ENCODE data around the gene SORCS2.
"Not testable (repeated sequence)": the region's sequence is repeated elsewhere in the genome, so short reads cannot be mapped to it uniquely, and the experiment has no call there.

Gene SORCS2

DNA sequence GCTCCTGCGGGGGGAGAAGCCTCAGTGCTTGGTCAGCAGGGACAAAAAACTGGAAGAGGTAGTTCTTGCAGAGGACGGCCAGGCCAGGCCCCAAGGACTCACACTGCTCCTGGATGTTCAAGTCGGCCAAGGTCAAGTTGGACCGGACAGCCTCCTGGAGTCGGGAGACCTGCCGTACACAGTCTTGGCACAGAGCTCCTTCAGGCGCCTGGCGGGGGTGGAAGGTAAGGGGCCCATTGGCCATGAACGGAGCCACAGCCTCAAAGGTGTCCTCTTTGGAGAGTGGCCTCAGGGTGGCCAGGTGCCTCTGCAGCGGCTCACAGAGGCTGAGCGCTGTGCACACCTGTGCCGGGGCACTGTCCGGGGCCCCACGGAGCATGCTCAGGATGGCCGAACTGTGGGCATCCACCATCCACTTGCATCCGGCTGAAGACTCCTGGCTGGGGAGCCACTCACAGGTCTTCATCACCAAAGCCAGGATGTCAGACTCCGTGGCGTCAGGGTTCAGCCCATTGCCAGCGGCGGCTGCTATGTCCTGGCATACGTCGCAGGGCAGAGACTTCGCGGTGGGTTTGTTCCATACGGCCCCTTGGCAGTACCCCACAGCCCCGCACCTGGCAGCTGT, 241.9 kb downstream of the SORCS2 start:
- no peak for DNase-seq

DNA sequence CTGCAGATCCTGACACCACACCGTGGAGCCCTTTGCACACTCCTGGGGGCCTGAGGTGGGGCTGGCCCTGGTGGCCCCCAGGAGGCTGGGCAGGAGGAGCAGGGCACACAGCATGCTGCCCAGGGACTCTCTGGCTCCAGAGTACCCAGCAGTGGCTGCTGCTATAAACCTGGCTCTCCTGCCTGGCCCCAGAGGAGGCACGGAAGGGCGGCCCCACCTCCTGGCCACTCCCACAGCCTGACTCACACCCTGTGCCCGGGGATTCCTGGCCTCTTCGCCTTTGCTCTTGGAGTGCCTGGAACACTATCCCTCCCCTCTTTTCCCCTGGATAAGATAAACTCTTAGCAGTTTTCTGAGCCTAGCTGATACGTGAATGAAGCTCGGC, 242.4 kb downstream of the SORCS2 start, which contains the start of gene PSAPL1:
Gene PSAPL1, minus strand, starts transcription at position 165 of the 385 bp plus-strand sequence. Its CDS starts 51 bp downstream, at position 114.
- DNase-seq, result no peak

DNA sequence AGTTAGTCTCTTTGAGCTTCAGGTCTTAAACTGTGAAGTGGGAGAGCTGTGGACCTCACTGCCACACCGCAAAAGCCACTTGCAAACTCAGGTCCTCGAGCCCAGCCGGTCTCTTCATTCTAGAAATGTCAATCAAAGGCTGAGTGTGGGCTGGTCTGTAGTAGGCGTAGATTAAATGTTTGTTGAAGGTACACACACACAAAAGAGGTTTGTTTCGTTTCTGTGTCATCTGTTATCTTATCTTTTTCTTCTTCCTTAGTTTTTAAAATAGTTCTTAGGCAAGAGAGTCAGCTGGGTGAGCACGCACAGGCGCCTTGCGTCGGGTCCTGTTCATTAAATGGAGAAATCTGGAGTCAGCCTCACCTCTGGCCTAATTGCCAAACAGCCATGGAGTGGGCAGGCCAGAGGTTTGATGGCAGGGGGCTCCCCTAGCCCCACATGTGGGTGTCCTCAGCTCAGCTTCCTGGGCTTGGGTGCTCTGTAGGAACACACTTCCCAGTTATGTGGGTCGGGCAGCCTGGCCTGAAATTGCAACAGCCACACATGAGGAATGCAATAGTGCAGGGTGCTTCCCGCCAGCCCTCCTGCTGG, 243.2 kb downstream of the SORCS2 start:
- DNase-seq, result no peak

DNA sequence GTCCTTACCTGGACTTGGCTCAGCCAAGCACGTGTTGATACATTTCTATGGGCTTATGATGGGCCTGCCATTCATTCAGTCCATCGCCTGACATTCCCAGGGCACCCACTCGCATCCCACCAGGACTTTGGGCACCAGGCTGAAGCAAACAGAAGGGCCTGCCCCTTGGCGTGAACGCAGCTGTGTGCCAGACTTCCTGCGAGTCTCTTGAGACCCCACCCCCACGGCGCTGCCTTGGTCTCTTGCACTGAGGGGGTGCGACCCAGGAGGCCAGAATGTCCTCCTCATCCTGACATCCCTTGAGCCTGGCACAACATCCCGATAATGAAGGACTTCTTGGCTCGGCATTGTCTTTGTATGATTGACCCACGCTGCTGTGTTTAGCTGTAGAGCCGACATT, 243.9 kb downstream of the SORCS2 start:
- DNase-seq, result no peak

DNA sequence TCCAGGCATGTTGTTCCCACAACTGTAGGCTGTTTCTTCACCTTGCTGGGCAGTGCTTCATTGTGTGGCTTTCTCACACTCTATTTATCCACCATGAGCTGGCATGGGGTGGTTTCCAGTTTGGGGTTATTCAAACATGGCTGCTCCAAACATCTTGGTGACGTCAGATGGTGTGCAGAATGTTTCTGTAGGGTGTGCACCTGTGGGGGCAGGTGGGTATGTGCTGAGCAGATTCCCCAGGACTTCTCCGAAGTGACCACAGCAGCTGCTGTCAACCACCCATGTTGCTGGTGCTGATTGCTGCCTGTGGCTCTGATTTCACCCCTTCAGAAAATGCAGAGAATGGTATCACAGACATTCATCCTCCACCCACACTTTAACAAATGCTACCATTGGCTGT, 247.4 kb downstream of the SORCS2 start:
- no peak for DNase-seq

DNA sequence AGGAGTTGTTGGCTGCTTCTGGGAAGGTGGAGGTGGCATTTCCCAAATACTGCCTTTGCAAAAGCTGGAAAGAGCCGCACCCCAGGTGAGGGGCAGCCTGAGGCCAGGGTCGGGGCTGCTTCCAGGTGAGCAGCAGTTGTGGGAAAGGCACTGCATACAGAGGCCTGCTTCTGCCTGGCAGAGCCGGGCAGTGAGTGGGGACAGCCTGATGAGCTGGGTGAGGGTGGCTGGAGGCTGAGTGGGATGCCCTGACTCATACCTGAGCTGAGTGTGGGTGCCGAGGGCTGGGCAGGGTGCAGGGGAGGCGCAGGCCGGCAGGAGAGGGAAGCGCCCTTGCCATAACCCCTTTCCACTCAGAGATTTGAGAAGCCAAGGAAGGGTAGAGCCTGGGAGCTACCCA, 248.9 kb downstream of the SORCS2 start:
- DNase-seq, result no peak

DNA sequence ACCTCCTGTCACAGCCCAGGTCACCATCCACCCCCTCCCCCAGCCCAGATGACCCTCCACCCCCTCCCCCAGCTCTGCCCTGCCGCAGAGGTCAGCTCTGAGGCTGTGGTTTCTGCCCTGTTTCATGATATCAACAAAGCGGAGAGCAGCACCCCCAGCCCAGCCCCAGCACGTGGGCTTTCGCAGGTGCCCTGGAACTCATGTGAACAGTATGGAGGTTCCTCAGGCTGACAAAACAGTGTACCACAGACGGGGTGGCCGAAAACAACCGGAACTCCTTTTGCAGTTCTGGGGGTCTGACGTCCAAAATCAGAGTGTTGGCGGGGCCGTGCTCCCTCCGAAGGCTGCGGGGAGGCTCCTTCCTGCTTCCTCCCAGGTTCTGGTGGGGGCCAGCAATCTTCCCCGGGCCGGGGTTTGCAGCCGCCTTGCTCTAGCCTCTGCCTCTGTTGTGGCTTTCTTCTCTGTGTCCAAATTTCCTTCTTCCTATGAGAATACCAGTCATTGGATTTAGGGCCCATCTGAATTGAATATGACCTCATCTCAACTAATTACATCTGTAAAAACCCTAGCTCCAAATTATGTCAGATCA, 250.3 kb downstream of the SORCS2 start:
- DNase-seq, result no peak

DNA sequence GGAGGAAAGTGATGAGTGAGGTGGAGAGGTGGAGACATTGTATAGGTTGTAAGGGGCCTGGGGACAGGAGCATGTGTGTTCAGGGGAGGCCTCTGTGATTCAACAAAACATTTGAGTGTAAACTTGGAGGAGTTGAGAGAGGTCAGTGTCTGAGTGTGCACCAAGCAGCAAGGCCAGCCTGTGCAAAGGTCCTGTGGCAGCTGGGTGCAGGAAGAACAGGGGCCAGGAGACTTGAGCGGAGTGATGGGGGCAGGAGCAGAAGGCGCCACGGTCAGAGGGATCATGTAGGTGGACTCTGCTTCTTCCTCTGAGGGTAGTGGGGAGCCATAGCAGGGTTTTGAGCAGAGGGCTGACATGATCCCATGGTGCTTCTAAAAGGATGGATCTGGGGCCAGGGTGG, 252.0 kb downstream of the SORCS2 start:
- no peak for DNase-seq

DNA sequence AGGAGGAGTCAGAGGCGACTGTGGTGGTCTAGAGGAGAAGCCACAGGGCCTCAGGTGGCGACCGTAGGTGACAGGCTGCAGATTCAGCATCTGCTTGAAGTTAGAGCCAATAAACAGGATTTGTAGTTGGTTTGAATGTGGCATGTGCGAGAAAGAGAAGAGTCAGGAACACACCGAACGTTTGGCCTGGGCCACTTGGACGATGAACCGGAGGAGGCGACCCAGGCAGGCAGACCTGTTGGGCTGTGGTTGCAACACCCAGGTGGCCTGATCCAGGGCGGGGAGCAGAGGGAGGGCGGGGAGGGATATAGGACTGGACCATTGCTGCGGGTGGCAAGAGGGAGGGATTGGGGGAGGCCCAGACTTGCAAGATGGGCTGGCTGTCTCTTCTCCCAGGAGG, 252.4 kb downstream of the SORCS2 start:
- no peak for DNase-seq

DNA sequence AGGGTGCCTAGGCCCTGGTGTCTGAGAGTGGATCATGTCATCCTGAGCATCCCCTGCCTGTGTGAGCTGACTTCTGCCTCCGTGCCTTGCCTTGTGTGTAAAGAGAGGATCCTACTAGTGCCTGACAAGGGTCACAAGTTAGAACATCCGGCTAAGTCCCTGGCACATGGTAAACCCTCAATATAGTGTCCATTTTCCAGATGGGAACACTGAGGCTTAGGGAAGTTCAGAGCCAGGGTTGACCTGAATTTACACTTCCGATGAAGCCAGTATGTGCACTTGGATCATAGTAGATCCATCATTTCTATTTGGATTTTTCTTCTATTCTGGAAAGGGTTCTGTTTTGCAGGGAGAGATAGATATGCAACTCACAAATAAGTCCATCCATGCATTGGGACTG, 254.9 kb downstream of the SORCS2 start:
- no peak for DNase-seq

DNA sequence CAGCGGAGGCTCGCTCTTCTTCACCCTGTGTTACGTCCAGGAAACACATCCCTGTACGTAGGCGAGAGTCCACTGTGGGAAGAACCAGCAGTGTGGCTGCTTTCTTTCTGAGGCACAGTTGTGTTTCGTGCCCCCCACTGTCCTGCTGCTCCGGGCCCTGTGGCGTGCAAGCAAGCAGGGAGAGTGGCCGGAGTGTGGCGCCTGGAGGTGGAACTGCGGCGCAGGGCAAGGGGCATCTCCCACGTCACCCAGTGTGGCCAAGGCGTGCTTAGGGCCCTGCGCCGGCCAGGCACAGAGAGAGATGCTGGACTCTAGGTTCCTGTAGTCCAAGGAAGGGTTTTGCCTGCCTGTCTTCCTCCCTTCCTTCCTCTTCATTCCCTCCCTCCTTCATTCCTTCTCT, 255.7 kb downstream of the SORCS2 start:
- DNase-seq, result no peak

DNA sequence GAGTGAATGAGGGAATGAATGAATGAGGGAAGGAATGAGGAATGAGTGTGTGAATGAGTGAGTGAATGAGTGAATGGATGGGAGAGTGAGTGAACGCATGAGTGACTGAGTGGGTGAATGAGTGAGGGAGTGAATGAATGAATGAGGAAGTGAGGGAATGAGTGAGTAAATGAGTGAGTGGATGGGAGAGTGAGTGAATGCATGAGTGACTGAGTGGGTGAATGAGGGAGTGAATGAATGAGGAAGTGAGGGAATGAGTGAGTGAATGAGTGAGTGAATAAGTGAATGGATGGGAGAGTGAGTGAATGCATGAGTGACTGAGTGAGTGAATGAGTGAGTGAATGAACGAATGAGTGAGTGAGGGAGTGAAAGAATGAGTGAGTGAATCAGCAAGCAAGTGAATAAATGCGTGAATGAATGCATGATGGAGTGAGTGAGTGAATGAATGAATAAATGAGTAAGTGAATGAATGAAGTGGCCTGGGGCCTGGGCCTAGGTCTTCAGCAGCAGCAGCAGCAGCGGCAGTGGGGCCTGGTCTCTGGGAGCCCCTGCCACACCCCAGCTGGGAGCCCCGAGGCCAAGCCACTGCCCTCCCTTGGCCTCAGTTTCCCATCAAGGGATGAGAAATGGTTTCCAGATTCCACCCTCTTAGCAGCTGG, 258.6 kb downstream of the SORCS2 start:
- no peak for DNase-seq

DNA sequence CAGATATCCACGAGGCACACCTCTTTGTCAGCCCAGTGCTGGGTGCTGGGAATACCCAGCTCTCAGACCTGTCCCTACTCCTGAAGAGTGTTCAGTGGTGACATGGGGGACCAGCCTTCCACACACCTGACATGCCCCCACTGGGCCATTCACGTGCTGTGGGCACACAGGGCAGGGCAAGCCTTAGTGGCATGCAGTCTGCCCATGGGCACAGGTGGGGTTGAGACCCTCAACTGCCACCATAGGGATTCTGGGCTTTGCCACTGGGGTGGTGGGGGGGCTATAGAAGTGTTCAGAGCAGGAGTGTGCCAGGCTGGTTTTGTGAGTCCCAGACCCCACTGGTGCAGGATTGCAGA, 259.1 kb downstream of the SORCS2 start:
- no peak for DNase-seq

DNA sequence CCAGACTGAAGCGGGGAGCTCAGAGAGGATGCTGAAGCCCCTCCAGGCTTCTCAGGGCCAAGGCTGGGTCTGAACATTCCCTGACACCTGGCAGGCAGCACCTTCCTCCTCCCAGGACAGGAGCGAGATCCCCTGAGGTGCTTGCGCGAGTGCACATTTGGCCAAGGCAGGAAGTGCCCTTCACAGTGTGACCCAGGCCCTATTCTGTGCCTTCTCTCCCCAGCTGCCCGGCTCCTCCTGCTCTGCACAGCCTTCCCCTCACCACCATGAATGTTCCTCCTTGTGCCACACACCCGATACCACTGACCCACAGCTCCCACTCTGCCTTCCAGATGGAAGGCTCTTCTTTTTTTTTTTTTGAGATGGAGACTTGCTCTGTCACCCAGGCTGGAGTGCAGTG, 259.5 kb downstream of the SORCS2 start:
- DNase-seq, result no peak

DNA sequence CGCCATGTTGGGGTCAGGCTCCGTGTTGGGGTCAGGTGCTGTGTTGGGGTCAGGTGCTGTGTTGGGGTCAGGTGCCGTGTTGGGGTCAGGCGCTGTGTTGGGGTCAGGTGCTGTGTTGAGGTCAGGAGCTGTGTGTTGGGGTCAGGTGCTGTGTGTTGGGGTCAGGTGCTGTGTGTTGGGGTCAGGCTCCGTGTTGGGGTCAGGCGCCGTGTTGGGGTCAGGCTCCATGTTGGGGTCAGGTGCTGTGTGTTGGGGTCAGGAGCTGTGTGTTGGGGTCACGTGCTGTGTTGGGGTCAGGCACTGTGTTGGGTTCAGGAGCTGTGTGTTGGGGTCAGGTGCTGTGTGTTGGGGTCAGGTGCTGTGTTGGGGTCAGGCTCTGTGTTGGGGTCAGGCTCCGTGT, 260.5 kb downstream of the SORCS2 start:
- DNase-seq, result not testable (repeated sequence)

DNA sequence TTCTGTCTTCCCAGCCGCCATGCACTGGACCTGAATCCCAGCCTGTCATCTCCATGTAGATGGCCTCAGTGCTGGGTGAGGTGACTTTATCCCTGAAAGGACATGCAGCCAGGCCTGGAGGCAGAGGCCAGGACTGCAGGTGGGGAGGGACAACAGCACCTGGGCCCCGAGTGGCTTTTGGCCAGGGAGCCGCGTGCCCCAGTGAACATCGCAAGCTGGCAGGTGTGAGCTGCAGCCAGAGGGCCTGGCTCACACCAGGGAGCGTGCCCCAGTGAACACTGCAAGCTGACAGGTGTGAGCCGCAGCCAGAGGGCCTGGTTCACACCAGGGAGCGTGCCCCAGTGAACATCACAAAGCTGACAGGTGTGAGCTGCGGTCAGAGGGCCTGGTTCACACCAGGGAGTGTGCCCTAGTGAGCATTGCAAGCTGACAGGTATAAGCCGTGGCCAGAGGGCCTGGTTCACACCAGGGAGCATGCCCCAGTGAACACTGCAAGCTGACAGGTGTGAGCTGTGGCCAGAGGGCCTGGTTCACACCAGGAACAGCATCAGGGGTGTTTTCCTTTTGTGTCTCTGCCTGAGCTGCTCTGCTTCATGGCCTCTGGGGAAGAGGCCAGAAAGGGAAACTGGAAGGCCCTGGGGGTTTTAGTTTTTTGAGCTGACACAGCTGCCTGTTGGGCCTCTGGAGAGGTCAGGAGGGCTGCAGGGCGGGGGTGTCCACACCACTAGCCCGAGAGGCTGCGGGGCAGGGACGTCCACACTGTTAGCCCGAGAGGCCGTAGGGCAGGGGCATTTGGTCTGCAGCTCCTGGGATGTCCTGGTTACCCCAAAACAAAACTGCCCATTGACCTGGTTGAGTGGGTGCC, 265.1 kb downstream of the SORCS2 start:
- DNase-seq, result no peak

DNA sequence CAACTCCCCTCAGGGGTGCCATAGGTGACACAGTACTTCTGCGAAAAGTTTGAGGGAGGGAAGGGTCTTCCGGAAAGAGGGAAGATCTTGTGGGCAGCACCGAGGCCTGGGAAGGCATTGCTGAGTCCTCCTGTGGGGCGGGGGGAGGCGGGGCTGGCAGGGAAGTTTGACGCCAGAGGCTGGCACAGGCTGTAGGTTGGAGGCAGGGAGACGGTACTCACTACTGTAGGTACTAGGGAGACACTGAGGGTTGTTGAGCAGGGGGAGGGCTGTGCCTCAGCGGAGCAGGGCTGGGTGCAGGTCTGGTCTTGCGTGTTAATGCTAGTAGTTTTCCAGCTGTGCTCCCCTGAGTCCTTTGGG, 265.7 kb downstream of the SORCS2 start:
- DNase-seq, result no peak

DNA sequence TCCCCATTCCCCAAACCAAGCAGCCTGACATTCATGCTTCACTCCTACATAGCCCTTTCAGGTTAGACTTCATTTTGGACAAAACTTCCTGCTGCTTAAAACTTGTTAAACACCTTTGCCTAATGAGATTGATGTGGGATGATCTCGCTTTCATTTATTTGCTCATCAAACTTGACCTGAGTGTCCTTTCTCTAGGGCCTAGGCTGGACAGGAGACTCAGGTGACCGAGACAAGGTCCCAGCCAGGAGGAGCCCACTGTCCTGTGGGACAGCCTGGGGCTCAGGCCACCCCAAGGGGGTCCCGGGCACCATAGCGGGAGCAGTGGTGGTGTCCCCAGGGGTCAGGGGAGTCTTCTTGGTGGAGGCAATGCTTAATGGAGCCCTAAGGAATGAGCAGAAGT, 266.1 kb downstream of the SORCS2 start:
- no peak for DNase-seq

DNA sequence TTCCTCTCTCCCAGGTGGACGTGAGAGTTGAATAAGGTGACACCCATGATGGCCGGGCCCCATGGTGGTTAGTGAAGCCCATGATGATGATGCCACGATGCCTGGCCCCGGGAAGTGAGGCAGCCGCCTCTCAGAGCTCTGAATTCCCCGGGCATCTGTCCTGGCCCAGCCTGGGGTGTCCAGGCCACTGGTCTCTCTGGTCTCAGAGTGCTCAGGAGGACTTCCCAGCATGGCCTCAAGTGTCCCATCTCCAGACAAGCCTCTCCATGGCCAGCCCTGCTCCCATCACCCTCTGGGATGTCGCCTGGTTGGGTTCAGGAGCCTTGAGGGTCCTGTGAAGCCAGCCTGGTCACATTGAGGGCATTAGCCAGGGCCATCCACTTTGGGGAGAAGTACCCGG, 267.1 kb downstream of the SORCS2 start:
- no peak for DNase-seq

DNA sequence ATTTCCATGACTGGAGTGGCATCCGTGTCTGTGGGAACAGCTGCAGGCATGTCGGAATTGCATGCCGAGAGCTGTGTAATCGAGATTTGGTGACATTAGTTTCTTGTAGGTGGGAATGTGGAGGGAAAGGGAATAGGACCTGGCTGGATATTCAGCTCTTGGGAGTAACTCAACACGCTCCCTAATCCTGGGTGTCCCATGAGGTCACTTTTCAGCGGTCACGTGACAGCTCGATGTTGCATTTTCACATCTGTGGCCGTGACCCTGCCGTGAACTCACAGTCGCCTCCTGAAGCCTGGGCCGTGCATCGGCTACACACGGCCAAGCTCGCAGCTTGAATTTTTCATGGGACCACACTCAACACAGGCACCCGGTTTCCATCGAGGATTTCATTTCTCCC, 268.2 kb downstream of the SORCS2 start:
- DNase-seq, result no peak

DNA sequence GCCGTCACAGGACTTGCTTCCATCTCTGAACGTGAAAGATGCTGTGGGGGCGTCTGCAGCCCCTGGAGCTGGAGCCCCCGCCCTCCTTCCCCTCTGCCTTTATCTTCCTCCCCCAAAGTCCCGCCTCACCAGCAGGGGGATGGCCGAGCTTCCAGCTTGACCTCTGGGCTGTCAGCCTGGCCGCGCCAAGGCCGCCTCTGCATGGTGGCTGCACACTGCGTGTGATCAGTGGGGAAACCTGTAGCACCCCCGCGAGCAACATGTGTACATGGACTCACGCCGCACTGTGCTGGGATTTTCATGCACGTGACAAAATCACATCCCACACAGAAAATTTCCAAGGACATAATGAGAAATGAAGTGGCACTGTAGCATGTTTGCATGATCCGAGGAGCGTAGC, 268.9 kb downstream of the SORCS2 start:
- no peak for DNase-seq

DNA sequence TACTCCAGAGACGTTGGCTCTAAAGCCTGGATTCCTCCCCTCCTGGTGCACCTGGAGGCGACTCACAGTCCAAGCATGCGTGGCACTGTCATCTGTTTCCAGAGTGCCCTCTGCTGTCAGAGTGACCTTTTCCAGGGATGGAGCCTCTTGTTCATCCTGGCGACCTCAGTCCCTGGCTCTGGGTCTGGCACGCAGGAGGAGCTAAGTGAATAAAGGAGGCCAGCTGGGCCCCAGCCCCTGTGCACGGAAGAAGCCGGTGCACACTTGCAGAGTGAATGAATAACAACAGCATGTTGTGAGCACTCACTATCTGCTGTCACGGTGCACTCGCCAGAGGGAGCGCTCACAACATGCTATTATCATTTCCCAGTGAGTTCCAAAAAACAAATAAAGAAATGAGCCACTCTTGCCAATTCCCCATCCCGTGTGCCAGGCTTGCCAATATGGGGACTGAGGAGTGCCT, 270.2 kb downstream of the SORCS2 start:
- DNase-seq, result peak; percentile 10

DNA sequence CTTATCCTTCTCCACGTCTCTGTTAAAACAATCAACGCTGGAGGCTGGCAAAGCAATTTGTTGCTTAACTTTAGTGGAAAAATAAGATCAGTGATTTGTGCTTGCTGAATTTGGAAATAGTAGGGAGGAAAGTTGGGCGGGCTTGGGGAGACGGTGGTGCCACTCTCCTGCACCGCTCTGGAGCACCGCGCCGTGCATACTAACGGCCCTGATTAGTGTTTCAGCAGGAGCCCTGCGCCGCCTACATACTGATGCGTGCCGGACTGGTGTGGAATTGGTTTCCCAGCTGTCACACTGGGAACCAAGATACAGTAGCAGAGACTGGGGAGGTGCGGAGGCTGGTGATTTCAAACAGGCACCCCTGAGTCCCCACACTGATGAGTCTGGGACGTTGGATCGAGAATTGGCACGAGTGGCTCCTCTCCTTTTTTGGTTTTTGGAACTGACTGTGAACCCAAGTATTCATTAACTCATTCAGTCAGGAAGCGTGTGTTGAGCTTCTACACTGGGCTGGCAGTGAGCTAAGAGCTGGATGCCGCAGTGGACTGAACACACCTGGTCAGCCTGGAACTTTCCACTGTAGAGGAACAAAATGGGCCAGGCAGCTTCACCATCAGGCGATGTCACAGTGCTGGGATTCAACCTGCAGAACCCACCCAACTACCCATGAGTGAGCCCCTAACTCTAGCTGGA, 271.4 kb downstream of the SORCS2 start:
- DNase-seq, result no peak
